Mammary epithelial cell (primary cell): ENCODE data around the gene ORC5.

Experiments used
- CTCF ChIP-seq, 2 donors: IDR thresholded peaks in 1 of 2; conservative IDR thresholded peaks in 1 of 2; 2 replicates each; pipeline ENCODE4 v1.5.1; 2011 to 2012; ENCODE audit warnings: inconsistent platforms in 2 of 2, low read length in 2 of 2, mild to moderate bottlenecking in 2 of 2, control low read depth in 1 of 2, low read depth in 1 of 2; ENCODE audit not compliant: insufficient read depth in 1 of 2; ENCODE audit errors: extremely low read depth in 1 of 2
- EZH2 ChIP-seq: IDR thresholded peaks from 2 replicates; pipeline ENCODE4 v1.6.1; 2012; ENCODE audit warnings: low read length, inconsistent platforms, borderline replicate concordance

- TF ChIP-seq CTCF (conservative IDR thresholded peaks at IDR 0.05 in 1 of 2, IDR thresholded peaks at IDR 0.05 in 1 of 2; ENCODE audit: extremely low read depth in 1 of 2, insufficient read depth in 1 of 2, low read depth in 1 of 2, low read length in 2 of 2) (no peak), EZH2 (no peak)
Observed at GRCh38 chr7:104123786-104124185, 84.0 kb downstream of the ORC5 start.
